ENCODE measurements around the gene SUPT20HL1.

GRCh38 chrX:24376403-24376802, 16.0 kb downstream of the SUPT20HL1 start:
- TF ChIP-seq POLR2A (IDR thresholded peaks at IDR 0.05; ENCODE audit: low read depth, low read length) = no peak
- no peak for TF ChIP-seq POLR2AphosphoS5 (IDR thresholded peaks at IDR 0.05; ENCODE audit: low read depth, low read length)
- TF ChIP-seq TAF1 (IDR thresholded peaks at IDR 0.05; ENCODE audit: borderline replicate concordance, low read depth, low read length) = no peak

Data from GM12892 (cell line).